ENCODE measurements around the gene RBM19.

Gene RBM19

DNA sequence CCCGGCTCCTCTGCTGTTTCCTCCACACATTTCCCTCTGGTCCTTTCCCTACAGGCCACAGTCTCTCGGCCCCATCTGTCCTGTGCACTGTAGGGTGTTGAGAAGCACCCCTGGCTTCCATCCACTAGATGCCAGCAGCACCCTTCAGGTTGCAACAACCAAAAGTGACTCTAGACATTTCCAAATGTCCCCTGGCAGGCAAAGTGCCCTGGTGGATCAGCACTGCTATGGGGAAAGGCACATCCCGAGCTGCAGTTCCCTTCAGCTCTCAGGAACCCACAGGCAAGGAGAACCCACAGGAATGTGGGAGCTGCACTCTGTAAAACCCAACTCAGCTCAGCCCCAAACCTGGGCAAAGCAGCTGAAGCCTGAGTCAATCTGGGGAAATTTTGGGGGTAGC, 77.0 kb downstream of the RBM19 start:
- DNase-seq = peak in 2 of 56 donors; percentile 5 to 13

DNA sequence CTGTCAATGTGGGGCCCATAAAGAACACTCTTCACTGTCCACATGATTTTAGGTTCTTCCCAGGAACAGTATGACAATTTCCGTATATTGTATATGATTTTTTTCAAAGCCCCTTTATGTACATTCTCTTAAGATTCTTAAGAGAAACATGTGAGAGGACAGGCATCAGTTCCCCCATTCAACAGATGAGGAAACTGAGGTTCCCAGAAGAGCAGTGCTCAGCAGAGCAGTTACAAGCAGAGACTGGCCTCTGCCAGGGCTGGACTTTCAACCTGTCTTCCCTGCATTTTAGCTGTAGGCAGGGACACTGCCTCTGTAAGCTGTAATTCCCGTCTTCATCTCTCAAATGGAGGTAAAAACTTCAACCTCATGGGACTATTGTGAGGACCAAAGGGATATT, 77.7 kb downstream of the RBM19 start:
- DNase-seq = no peak

GRCh38 chr12:113887906-113888305, 78.2 kb downstream of the RBM19 start:
- no peak for DNase-seq

DNA sequence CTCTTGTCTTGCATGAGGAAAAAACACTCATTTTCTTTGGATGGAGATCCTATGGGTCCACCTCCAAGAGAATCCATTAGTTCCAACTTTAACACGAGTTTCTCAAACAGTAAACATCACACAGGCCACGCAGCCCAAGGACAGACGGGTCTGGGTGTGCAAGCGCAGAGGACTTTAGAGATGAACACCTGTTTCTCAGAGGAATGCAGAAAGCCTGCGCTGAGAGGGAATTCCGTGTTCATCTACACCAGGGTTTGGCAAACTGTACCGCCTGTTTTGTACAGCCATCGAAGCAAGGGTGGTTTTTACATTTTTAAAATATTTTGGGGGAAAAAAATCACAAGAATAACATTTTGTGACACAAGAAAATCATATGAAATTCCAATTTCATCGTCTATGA, 79.4 kb downstream of the RBM19 start:
- no peak for DNase-seq

GRCh38 chr12:113884392-113884791, 81.7 kb downstream of the RBM19 start:
- DNase-seq = no peak

- no peak for DNase-seq
Observed at GRCh38 chr12:113882690-113883089, 83.4 kb downstream of the RBM19 start.

GRCh38 chr12:113880988-113881962, 84.8 kb downstream of the RBM19 start:
- DNase-seq = no peak

- DNase-seq = no peak
Observed at GRCh38 chr12:113880326-113880725, 85.8 kb downstream of the RBM19 start.

- DNase-seq = no peak
Observed at GRCh38 chr12:113879658-113880057, 86.5 kb downstream of the RBM19 start.

DNA sequence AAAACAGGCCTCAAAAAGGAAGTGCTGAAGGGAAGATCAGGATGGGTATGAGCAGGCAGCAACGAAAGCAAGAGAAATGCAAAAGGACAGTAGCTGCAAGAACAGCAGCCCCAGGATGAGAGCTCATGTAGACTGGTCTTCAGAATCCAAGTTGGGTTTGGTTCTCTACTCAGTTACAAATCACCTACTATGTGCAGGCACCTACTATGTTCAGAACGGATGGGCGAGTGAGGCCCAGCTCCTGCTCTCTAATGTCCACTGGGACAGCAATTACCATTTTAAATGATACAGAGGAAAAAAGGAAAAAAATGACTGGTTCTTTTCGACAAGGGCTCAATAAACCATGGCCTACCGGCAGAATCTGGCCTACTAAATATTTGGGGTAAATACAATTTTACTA, 88.5 kb downstream of the RBM19 start:
- no peak for DNase-seq

GRCh38 chr12:113876160-113876559, 90.0 kb downstream of the RBM19 start:
- no peak for DNase-seq

- no peak for DNase-seq
Observed at GRCh38 chr12:113875691-113876090, 90.4 kb downstream of the RBM19 start.

DNA sequence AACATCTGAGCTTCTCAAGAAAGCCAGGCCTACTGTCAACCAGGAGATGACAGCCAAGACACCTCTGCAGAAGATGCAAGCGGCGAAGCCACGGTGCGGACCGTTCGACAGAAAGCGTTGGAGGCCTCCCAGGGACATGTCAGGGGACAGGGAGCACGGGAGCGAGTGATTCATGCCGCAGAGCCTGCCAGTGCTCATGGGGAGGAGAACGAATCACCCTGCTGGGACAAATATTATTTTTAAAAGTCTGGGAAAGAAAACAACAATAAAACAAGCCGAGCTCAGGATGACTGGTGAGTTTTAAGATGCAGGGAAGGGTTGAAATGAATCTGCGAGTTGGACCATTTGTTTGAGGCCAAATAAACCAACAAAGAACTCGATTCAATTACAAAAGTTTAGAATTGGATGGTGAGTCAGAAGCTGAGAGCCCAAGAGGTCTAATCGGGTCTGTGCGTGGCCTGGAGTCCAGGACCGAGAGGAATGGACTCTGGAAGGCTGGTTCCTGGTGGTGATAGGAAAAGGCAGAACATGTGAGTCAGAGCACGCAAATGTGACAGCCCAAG, 91.0 kb downstream of the RBM19 start:
- peak in 3 of 56 donors; percentile 8 to 11 (median 8) for DNase-seq

- DNase-seq = no peak
Observed at GRCh38 chr12:113874326-113874725, 91.8 kb downstream of the RBM19 start.

- DNase-seq = no peak
Observed at GRCh38 chr12:113873740-113874139, 92.4 kb downstream of the RBM19 start.

DNA sequence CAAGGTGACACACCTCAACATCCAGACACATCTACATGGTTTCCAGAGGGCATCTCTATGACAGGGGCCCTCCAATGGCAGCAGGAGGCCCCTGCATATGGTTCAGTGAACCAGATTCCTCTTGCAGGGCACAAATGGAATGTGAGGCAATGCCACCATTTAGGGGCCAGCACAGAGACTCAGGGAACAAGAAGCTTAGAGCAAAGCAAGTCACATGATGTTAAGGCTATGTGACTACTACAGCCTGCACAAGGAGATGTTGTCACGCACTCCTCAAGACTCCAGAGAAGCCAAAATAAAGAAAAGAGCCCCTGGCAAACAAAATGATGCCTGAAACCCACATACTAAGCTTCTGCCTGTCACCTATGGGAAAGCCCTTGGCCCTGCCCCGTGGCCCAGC, 95.2 kb downstream of the RBM19 start:
- no peak for DNase-seq

DNA sequence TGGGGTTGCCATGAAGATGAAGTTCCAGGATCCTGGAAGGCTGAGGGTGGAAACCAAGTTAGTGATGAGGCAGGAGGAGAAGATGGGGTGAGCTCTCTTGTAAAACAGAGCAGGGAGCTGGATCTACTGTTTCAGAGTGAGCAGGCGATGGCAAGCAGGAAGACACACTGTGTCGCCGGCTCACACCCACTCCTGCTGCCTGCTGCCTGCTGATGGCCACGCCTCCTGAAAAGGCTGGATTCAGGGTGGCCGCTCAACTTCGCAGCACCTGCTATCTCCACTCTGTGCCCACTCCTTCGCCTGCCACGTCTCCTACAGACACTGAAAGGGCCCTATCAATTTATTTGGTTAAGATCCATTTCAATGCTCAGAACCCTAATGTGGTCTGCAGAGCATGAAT, 96.1 kb downstream of the RBM19 start:
- DNase-seq = peak in 10 of 56 donors; percentile 6 to 52 (median 18)

GRCh38 chr12:113868365-113868764, 97.8 kb downstream of the RBM19 start:
- DNase-seq = no peak

GRCh38 chr12:113867258-113867657, 98.9 kb downstream of the RBM19 start:
- no peak for DNase-seq

DNA sequence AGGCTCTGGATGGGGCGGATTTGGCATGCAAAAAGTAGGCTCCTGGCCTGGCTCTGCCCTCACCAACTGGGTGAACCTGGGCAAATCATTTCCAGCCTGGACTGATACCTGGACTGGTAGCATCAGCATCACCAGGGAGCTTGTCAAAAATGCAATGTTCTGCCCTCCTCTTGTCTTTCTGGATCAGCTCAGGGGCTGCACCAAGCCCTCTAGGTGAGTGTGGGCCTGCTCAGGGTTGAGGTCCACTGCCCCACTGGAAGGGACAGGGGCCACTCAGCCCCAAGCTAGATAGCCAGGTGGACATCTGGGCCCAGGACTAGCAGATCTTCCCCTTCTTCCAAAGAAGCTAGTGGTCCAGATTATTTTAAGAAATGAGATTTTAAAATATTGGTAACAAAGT, 99.6 kb downstream of the RBM19 start:
- no peak for DNase-seq

DNA sequence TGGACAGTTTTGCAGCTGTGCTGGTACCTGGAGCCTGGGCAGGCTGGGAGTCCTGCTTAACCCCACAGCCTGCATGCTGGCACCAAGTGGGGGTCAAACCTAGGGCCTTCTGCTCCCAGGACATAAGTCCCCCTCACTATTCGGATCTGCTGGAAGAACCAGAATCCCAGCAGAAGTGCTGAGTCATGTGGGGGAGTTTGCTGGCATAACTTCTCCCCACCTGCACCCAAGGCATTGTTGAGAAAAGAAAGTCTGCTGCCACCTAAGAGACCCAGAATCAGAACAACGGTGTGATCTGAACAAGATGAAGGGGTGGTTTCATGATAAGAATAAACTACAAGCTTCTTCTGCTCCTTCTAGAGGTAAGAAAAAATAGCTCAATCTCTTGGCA, 102.7 kb downstream of the RBM19 start:
- DNase-seq = peak in 4 of 56 donors; percentile 7 to 20 (median 12)

GRCh38 chr12:113862590-113863454, 103.3 kb downstream of the RBM19 start:
- peak in 3 of 56 donors; percentile 4 to 31 (median 23) for DNase-seq
